GM21367 (cell line): ENCODE measurements around the gene ANKRD66.
"Not testable (repeated sequence)": the region's sequence is repeated elsewhere in the genome, so short reads cannot be mapped to it uniquely, and the experiment has no call there.

ENCODE experiments used
- ATAC-seq: cut with Tn5 transposase; IDR thresholded peaks from one replicate; pipeline ENCODE4 v1.9.1; 2021; ENCODE audit not compliant: unreplicated experiment

The ANKRD66 gene

GRCh38 chr6:46751658-46752057, 4.9 kb downstream of the ANKRD66 start:
- ATAC-seq: no peak

GRCh38 chr6:46755865-46756264, 9.1 kb downstream of the ANKRD66 start:
- no peak for ATAC-seq

- no peak for ATAC-seq
Observed at GRCh38 chr6:46756469-46757213, 9.9 kb downstream of the ANKRD66 start.

DNA sequence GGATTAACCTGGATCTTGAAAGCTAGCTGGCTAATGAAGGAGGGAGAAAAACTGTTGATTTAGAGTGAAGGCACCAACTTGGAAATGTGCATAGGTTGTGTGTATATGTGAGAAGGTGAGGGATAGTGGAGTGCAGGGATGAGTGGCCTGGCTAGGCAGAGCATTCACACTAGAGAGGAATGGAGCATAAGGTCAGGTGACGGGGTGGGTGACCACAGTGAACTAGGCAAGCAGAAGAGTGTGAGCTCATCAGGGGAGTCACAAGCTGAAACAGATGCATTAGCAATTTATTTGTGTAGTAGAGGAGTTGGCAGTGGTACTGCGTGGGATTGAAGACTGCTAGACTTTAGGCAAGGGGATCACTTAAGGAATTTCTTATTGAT, 10.5 kb downstream of the ANKRD66 start:
- no peak for ATAC-seq

DNA sequence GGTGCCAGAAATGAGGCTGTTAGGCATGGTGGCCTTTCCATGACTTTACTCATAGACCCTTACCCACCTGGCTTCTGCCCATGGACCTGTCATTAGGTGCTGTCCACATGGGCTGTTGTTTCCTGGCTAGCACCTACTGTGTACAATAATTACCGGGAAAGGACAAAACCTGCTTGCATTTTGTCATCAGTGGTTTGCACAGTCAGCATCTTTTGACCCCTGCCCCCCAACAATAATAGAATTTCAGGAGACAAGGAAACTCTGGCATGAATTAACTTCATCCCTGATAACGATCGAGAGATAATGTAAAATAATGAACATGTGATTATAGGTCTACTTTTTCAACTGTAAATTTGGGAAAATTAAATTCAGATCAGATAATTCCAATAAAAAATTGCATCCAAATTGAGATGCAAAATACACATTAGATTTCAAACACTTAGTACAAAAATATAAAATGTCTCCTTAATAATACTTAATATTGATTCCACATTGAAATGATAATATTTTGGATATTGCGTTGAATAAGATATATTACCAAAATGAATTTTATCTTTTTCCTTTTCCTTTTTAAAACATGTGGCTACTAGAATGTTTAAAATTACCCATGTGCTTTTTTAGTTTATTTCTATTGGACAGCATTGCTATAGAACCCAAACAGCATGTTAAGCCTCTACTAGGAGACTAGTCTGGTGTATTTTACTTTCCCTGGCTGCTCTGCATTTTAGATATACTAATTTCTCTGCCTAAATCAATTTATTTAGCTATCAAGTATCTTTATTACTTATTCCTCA, 12.4 kb downstream of the ANKRD66 start:
- no peak for ATAC-seq

- ATAC-seq: no peak
Observed at GRCh38 chr6:46760925-46761324, 14.2 kb downstream of the ANKRD66 start.

- no peak for ATAC-seq
Observed at GRCh38 chr6:46763466-46763865, 16.7 kb downstream of the ANKRD66 start.

DNA sequence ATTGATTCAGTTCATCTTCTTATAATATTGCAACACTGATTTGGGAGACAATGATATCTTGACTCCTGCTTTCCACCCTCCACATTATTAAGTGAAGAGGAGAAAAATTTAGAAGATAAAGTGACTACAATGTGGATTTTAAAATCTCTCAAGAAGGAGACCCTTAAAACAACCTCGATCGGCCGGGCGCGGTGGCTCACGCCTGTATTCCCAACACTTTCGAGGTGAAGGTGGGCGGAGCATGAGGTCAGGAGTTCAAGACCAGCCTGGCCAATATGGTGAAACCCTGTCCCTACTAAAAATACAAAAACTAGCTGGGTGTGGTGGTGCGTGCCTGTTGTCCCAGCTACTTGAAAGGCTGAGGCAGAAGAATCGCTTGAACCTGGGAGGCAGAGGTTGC, 17.5 kb downstream of the ANKRD66 start:
- ATAC-seq: not testable (repeated sequence)

DNA sequence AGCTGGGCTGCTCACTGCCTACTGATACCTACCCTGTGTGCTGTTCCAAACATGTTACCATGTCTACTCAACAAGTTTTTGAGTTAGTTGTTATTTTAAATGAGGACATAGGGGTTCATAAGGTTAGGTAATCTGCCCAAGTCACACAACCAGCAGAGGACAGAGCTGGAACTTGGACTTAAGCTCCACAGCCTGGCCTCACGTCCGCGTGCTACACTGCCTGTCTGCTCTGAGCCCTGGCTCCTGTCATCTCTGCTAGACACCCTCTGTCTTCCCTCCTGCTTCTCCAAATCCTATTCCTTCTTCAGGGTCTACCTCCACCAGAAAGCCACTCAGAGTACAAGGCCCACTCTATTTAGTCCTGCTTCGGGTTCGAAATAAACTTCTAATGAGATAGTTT, 18.2 kb downstream of the ANKRD66 start:
- ATAC-seq: no peak

- no peak for ATAC-seq
Observed at GRCh38 chr6:46772016-46772415, 25.3 kb downstream of the ANKRD66 start.

GRCh38 chr6:46772762-46773161, 26.0 kb downstream of the ANKRD66 start:
- ATAC-seq: no peak

DNA sequence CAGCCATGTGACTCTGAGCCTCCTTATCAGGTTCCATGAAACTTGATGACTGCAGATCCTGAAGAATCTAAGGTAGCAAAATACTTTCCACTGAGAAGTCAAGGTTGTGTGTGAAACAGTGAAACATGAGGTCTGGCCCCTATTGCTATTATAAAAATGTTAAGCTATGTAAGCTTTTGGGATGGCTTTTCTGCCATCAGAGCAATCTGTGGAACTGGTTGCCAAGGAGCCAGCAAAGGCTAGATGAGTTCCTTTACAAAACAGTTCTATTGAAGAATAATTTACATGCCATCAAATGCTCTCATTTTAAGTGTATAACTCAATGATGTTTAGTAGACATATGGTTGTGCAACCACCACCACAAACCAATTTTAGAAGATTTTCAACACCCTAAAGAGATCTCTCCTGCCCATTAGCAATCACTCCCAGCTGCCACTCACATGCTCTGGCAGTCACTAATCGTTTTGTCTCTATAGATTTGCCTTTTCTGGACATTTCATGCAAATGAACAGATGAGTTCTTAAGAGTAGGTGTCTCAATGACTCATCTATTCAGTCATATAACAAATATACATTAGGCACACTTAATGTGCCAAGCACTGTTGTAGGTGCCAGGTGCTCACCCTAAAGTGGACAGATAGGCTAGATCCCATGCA, 26.6 kb downstream of the ANKRD66 start:
- no peak for ATAC-seq

DNA sequence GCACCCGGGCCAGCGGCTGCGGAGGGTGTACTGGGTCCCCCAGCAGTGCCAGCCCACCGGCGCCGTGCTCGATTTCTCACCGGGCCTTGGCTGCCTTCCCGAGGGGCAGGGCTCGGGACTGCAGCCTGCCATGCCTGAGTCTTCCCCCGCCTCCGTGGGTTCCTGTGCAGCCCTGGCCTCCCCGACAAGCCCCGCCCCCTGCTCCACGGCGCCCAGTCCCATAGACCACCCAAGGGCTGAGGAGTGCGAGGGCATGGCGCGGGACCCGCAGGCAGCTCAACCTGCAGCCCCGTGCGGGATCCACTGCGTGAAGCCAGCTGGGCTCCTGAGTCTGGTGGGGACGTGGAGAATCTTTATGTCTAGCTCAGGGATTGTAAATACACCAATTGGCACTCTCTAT, 28.0 kb downstream of the ANKRD66 start:
- ATAC-seq: not testable (repeated sequence)

- ATAC-seq: no peak
Observed at GRCh38 chr6:46776070-46776712, 29.5 kb downstream of the ANKRD66 start.

- no peak for ATAC-seq
Observed at GRCh38 chr6:46777476-46778346, 31.0 kb downstream of the ANKRD66 start.

DNA sequence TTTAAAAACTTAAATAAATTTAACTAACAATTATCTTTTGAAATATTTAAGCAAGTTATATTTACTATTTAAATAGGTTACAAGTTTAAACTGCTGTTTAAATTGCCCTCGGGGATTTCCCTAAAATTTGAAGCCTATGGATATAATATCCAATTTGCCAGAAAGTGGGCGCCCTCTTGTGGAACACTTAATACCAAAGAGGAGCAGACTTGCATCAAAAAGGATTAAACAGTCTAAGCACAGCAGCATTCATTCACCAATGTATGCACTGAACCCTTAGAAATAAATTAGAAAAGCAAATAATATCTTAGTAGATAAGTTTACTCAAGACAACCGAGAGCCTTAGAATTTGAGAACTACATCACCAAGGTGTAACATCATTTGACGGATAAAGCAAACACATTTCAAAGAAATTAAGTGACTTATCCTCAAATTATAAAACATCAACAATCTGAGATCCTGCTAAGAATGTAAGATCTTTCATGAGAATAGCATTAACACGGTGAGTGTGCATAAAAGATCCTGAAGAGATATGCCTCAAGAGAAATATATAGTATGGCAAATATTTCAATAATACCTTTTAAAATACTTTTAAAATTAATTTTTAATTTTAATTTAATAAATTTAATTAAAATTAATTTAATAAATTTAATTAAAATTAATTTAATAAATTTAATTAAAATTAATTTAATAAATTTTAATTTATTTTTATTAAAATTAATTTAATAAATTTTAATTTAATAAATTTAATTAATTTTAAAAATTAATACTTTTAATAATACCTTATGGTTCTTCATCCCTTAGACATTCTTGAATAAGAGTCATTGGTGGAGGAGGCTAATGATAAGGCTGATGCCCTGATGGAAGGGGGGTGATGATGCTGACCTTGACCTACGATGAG, 35.0 kb downstream of the ANKRD66 start:
- ATAC-seq: no peak

GRCh38 chr6:46784535-46784934, 37.8 kb downstream of the ANKRD66 start:
- no peak for ATAC-seq

DNA sequence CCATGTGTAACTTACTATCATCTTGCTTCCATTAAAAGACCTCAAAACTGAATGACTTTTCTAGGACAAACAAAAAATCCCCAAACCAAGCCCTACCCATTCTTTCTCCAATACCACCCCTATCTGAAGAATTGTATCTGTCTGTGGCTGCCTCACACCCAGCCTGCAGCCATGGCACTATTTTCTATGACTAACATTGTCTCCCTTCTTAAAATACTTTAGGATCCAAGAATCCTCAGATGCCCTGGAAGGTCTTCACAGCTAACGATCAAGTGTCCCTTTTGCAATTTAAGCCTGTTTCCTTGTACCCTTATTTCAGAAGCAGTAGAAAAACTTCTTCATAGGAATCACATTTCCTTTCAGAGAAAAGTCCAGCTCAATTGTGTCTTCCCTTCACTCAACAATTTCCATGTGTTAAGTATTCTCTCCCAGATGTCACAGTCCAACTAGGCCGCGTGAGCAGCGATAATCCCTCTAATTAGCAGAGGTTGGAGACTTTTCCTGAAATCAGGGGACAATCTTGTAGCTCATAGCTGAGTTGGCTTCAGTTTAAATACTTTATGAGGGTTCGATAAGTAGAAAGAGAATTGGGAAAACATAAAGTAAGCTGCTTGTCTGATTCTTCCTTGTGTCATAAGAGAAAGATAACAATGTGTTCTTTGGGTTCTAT, 41.3 kb downstream of the ANKRD66 start:
- no peak for ATAC-seq

GRCh38 chr6:46788791-46789190, 42.1 kb downstream of the ANKRD66 start:
- ATAC-seq: no peak
